Stimulated activated CD4-positive, alpha-beta T cell treated with anti-CD3 and anti-CD28 coated beads, Interleukin-15, amount 100 ng/mL, for 1 hour (primary cell): ENCODE data around the gene CDC42EP2.

ENCODE experiments used
- DNase-seq, 2 donors: peaks; one replicate each; pipeline ENCODE4 v3.0.0-alpha.2; 2020; ENCODE audit warnings: low read depth in 1 of 2, low spot score in 1 of 2

CDC42EP2 gene, protein sequence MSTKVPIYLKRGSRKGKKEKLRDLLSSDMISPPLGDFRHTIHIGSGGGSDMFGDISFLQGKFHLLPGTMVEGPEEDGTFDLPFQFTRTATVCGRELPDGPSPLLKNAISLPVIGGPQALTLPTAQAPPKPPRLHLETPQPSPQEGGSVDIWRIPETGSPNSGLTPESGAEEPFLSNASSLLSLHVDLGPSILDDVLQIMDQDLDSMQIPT

DNA sequence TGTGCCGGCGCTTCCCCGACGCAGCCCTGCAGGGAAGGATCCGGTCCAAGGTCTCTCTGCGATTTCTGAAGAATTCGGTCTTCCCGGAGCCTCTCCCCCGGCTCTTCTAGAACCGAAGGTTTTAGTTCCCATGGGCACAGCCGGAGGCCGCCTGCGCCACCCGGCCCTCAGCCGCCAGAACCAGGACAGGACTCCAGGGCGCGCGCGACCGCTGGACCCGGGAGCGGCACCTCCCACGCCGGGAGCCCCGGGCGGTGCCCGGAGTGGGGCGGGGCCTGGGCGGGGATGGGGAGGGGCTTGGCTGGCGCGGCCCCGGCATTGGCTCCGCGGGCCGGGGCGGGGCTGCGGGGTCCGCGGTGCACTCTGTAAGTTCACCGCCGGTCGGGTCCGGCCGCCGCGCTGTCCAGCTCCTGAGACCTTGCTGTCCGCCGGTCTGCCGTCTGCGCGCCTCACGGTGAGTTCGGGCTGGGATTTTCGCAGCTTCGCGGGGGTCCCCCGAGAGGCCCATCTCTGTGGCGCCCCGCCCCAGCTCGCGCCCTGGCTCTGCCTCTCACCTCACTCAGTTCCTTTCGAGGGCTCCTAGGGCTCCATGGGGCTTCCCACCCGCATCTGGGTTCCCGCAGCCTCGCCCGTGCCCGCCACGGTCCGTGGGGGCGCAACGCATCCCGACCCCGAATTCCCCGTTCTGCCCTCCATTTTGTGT, at the start of gene CDC42EP2:
Gene CDC42EP2 (plus strand): TSS at position 366 of the 703 bp plus-strand sequence. CDS start 6,033 bp downstream, outside the sequence.
- peak; percentile 54 to 71 for DNase-seq

DNA sequence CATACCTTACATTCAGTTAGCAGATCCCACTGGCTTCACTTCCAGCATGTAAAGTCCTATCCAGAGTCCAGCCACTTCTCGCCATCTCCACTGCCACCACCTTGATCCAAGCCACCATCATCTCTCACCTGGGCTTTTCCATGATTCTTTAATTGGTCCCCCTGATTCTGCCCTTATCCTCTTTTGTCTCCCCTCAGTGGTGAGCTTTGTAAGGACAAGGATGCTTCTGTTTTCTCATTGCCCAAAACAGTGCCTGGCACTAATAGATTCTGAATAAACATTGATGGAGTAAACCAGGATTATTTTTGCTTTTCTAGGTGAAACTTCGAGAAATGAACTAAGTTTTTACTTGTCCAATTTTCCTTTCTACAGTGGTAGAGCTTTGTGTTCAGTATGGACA, 48.5 kb upstream of the CDC42EP2 start:
- DNase-seq = no peak

DNA sequence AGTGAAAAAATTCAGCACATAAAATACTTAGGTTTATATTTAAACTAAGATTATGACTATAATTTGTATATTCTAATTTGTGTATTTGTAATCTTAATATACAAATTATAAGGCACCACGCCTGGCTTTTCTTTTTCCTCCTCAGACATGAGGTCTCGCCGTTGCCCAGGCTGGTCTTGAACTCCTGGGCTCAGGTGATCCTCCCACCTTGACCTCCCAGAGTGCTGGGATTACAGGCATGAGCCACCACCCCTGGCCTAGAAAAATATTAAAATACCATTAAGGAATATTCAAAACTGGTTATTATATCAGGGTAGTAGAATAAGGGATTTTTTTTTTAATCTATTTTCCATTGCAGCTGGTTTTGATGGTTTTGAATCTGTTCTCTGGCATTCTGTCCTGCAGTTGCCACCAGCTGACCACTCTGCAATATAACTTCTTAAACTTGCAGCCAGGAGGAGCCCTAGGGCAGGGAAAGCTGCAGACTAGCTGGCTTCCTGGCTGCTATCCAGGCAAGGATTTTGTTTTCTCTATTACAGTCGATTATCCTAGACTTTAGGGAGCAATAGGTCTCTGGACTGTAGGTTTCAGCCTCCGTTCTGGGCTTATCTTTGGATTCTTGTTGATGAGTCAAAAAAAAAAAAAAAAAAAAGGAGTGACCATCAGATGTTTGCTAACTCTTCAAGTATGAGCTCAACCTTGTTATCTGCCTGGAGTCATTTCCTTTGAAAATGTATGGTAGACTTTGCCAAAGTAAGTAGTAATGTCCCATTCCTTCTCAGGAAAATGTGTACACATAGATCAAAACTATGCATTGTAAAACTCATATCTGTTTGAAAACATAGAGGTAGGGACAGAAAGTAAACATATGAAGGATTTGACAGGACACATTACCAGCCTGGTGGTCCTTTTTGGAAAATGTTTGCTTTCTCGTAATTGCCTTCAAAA, 39.7 kb upstream of the CDC42EP2 start:
- DNase-seq = no peak

DNA sequence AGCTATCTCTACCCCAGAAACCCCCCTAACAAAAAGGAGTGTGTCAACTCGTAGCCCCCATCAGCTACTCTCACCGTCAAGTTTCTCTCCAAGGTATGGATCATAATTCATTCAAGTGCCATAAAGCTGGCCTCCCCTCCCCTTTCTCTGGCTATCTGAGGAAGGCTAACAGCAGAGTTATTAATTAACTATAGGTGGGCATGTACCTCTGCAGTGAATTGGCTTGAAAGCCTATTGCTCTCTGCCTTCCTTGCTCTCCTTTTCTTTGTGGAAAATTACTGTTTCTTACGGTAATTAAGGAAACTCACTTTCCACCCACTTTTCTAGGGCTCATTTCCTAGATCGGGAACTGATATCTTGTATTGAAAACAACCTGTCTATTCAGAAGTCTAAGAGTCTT, 38.8 kb upstream of the CDC42EP2 start:
- DNase-seq = no peak

DNA sequence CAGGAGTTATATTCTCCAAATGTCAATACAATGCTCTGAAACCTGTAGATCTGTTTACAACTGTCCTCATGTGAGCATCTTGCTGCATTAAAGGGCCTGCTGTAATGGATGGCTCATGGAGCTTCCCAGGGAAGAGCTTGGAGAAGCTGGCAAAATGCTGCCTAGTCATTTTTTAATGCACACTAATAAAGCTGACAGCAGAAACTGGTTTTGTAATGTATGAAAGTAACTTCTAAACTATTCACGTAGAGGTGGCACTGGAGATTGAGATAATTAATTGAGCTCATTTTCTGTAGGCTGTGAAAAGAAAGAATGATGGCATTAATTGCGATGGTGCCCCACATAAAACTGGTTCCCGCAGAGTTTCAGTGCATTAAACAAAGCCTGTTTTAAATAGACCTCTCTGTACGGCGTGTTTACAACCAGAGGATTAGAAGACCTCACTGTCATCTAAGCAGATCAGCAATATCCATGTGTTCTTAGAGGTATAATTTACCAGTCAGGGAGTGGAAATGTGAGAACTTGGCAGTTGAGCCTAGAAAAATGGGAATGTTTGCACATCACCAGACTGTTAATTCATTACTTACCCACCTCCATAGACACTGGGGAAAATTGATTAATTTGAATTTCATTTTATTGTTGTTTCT, 36.9 kb upstream of the CDC42EP2 start:
- no peak for DNase-seq

DNA sequence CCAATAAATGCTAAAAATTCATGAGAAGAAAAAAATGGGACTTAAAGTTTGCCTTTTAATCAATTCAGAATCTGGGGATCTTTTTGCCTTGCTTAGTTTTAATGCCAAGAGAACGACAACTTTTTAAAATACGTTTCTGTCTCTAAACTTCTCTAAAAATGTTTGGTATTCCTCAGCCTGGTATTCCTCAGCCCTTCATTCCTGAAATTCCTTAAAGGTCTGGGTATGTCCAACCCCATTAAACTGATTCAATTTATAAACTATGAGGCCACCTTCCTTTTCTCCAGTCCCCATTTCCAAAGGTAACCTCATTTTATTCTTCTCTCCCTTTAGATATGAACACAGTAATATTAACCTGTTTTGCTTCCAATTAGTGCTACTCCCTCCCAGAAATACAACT, 36.3 kb upstream of the CDC42EP2 start:
- DNase-seq = no peak

DNA sequence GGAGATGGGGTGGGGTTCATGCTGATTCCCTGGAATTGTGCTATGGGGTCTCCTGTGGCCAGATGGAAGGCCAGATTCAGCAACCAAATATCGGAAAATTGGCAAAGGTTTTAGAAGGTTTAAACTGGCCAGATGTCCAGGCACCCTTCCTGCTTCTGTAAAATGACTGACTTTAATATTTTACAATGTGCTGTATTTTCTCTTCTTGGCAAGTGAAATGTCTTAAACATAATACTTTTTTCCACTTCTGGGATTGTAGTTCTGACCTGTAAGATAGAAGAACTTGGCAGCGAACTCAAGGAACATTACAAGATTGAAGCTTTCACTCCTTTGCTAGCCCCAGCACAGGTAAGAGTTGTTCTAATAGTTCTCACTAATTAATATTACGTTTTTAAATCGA, 35.4 kb upstream of the CDC42EP2 start:
- no peak for DNase-seq

DNA sequence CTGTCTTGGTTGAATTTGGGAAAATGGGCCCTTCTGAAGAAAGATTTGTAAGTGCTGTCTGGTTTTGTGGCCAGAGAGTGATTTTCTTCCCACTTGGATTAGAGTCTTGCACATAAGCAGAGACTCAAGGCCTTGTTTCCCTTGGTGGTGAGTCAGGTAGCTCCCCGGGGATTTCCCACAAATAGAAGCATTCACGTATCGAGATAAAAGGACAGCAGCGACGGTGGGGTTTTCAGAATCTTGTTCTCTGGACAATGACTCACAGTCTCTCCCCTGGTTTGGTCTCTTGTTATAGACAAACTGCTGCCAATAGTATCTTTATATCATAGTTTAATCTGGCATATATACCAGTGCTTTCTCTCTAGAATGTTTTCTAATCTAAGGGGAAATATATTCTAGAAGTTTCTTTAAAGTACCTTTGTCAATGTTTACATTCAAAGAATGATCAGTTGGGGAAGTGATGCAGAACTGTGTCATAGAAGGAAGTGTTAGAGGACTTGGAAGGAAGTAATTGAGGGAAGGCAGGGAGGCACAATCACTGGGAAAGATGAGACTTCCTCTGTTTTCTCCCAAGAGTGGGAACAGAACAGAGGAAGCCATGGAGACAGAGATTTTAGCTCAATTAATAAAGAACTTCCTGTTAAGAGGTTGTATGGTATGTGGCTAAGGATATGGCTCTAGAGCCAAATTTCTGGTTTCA, 34.8 kb upstream of the CDC42EP2 start:
- DNase-seq = peak; percentile 3 to 6

DNA sequence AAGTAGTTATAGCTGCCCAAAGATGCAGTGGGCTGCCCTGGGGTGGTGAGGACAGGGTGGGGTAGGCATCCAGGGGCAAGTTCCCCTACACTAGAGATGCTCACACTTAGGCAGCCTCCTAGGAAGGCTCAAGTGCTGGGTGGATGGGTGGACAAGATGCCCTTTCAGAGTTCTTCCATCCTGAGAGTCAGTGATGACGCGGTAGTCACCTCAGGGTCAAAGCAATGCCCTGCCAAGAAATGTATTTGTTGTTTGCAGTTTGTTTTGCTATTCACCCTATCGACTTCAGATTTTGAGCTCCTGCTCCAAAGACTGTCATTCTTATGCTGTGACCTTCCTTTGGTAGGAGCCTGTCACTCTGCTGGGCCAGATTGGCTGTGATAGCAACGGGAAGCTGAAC, 34.0 kb upstream of the CDC42EP2 start:
- no peak for DNase-seq

DNA sequence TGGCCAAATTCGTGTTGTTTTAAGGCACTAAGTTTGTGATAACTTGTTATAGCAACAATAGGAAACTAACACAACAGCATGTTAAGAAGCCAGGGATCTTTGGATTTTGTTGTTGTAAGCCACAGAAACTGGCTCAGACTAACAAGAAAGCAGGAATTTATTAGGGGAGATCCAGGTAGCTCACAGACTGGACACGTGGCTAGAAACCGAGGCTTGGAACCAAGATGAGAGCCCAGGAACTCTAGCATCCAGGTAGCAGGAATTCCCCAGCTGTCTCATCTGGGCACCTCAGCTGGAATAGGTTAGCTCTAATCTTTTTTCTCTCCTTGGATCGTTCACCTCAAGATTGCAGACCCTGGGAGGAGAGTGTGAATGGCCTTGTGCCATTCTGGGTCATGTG, 28.0 kb upstream of the CDC42EP2 start:
- DNase-seq = no peak

DNA sequence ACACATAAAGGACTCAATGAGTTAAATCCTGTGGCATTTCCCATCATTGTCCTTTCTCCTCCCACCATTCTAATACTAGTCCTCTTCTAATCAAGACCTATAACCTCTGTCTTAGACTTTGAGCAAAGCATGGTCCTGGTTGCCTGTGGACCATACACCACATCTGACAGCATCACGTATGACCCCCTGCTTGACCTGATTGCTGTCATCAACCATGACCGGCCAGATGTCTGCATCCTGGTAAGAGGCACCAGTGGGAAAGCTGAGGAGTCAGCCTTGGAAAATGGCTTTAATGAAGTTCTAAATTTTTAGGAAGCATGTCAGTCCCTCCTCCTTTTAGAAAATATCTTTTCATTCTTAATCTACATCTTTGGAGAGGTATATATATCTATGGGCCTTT, 27.1 kb upstream of the CDC42EP2 start:
- no peak for DNase-seq

DNA sequence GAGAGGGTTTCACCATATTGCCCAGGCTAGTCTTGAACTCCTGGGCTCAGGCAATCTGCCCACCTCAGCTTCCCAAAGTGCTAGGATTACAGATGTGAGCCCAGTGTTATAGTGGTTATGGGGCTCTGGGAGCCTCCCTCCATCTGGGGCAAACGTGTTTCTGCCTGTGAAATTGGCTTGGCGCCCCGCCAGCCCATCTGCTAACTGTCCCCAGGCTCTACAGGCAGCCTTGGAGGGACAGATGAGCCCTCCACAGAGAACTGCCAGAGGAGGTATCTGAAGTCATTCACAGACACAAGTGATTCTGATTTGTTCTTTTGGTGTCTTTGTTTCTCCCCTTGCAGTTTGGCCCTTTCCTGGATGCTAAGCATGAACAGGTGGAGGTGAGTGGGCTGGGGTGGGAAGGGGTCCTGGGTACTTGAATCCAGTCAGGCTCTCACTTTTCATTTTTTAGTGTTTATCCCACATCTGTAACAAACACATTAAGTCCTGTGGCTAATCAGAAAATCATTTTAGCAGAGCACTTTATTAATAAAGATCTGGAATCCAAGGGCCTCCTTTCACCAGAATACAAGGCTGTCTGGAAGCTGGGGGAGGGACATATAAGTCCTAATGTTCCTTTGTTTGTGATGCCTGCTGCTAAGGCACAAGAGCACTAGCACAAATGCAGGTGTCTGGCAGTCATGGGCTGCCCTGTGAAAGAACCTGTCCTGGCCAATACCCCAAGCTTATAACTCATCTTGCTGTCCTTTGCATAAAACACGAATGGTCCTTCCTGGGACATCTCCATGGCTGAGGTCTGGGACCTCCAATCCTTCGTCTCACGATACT, 25.7 kb upstream of the CDC42EP2 start:
- DNase-seq = no peak

DNA sequence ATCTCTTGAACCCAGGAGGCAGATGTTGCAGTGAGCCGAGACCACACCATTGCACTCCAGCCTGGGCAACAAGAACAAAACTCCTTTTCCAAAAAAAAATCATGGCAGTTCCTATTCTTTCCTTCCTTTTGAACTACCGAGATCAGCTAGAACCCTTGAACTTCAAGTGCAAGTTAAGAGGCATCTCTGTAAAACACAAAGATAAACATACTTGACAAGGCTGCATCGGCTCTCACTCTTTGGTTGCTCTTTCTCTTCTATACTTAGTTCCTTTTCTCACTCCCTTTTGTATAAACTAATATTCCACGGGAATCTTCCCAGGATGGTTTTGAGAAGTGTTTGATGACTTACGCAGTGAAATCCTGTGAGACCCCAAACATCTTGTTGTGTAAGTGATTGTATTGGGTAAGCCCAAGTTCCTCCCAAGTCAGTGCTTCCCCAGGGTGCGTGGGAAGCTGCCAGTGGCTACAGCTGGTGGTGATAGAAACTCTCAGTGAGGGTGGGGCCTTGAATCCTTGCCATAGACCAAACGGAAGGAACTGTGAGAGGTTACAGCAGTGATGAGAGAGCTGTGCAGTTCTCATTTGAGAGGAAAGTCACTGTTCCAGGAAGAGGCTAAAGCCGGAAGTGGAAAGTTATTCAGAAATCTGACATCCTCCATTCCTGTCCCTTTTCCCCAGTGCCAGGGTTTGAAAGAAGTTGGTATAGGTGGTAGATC, 24.1 kb upstream of the CDC42EP2 start:
- DNase-seq = no peak

DNA sequence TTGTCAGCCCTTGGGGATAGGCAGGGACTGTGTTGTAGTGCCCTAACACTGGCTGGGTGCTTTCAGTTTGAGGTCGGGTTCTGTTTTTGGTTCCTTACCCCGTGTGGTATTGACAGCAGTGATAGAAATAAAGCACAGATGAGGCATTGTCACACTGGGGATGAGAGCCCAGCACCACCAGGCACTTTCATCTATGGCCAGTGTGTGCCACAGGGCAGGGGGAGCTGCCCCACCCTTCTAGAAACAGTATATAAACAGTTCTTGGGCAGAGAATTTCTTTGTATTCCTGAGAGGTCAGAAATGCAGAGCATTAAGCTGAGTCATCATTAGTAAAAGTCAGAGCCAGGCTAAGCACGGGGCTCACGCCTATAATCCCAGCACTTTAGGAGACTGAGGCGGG, 23.1 kb upstream of the CDC42EP2 start:
- no peak for DNase-seq

DNA sequence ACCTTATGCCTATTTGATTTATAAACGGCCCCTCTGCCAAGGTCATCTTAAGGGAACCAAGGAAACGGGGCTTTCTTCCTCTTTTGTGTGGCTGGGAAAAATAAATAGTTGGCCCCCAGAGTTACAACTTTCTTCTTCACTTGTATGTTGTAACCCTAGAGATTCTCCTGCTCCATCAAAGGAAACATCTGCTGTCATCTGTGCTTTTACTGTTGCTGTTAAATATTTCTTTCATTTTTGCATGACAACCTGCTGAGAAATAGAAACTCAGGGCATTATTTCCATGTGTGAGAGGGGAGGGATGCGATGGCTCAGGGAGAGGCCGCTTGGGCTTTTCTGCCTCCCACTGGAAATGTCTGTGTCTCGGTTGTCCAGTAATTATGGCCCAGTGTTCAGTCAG, 21.8 kb upstream of the CDC42EP2 start:
- DNase-seq = no peak

DNA sequence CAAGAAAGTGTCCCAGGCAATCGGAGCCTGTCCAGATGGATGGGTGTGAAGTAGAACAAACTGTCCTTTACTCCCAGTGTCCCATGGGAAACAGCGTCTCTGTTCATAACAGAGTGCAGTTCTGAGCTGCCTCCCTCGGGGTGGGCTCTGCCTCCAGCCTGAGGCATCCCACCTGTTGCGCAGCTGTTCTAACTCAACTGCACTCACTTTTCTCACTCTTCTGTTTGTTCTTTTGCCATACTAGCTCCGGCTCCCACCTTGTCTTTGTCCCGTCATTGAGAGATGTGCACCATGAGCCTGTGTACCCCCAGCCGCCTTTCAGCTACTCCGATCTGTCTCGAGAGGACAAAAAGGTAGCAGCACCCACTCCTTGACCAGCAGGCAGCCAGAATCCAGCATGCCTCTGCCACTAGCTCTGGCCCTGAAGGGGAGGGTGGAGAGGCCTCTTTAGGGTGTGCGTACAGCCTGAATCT, 20.7 kb upstream of the CDC42EP2 start:
- DNase-seq = no peak

DNA sequence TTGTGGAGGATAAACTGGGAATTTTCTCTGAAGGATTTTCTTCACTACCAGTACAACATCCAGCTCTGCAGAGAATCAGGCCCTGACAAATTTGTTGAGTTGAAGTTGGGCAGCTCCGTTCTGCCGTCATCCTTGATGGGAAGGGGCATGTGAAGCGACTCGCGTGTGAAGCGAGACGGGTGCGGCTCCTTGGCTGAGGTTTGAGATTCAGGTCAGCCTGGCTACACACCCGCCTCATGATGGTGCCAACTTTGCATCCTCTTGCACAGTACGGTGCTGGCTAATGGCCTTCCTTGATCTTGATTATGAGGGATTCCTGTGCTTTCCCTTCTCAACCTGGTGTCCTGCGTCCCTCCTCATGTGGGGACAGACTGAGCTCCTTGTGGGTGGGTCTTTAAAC, 19.7 kb upstream of the CDC42EP2 start:
- DNase-seq = no peak

DNA sequence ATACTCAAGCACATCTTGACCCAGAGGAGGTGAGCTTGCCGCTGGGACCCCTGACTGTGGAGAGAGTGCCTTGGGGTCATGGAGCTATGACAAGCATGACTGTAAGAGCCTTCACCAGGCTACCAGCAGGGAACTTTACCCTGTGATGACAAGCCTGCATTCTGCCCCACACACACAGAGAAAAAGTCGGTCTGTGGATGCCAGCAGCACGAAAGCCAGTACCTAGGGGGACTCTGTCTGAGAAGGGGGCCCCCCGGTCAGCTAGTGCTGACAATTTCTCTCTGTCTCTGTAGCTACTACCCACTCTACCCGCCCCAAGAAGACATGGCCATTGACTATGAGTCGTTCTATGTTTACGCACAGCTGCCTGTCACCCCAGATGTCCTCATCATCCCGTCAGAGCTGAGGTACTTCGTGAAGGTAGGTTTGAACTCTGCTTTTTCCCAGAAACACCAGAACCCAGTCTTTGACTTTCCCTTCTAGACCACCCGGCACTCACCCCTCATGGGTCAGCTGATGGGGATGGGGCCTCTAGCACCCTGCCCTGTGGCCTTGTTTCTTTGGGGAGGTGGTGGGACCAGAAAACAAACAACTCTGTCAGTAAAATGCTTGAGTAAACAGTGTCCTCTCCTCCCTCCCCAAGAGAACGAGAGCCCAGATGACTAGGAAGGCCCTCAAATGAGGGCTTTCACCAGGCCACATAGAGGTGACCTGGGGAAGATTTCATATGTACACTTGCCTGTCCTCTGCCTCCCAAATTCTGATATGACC, 18.9 kb upstream of the CDC42EP2 start:
- no peak for DNase-seq
